Small intestine (tissue), 7 donors: ENCODE data around the gene ROR1. TPM values are rescaled to one million over a fixed set of nuclear protein-coding genes. Genes with fewer than 3 reads are reported as not detected.

Experiments
- DNase-seq, 2 donors: peaks; one replicate each; pipeline versions ENCODE4 v3.0.0 to v3.0.0-alpha.2; 2013
- FAIRE-seq: peaks from 2 replicates; lab custom pipeline; 2012; peaks lifted over from hg19 to GRCh38; lab: Jason Lieb, UNC
- H3K27ac ChIP-seq, 3 donors: one replicate each; pipeline ENCODE4 v1.5.1; 2013; ENCODE audit warnings: low read length in 2 of 3, mild to moderate bottlenecking in 2 of 3, control low read depth in 1 of 3, inconsistent platforms in 1 of 3, low read depth in 1 of 3, moderate library complexity in 1 of 3
- H3K27me3 ChIP-seq, 3 donors: one replicate each; pipeline ENCODE4 v1.6.1; 2013; ENCODE audit warnings: low read length in 3 of 3, inconsistent platforms in 1 of 3; ENCODE audit not compliant: control insufficient read depth in 3 of 3, insufficient read depth in 3 of 3
- H3K36me3 ChIP-seq, 3 donors: one replicate each; pipeline ENCODE4 v1.6.1; 2013; ENCODE audit warnings: low read length in 3 of 3, inconsistent platforms in 1 of 3, low read depth in 1 of 3, mild to moderate bottlenecking in 1 of 3, moderate library complexity in 1 of 3; ENCODE audit not compliant: control insufficient read depth in 3 of 3, insufficient read depth in 2 of 3
- H3K4me1 ChIP-seq, 3 donors: one replicate each; pipeline ENCODE4 v1.6.1; 2013; ENCODE audit warnings: low read length in 2 of 3, inconsistent platforms in 1 of 3, low read depth in 1 of 3, mild to moderate bottlenecking in 1 of 3, moderate library complexity in 1 of 3; ENCODE audit not compliant: control insufficient read depth in 3 of 3, insufficient read depth in 2 of 3
- H3K4me3 ChIP-seq, 3 donors: one replicate each; pipeline ENCODE4 v1.5.1; 2013; ENCODE audit warnings: low read length in 3 of 3, control low read depth in 1 of 3, inconsistent platforms in 1 of 3, low read depth in 1 of 3, mild to moderate bottlenecking in 1 of 3, moderate library complexity in 1 of 3
- H3K9me3 ChIP-seq, 2 donors: one replicate each; pipeline ENCODE4 v1.6.1; 2013; ENCODE audit warnings: low read depth in 1 of 2, low read length in 1 of 2; ENCODE audit not compliant: control insufficient read depth in 2 of 2, insufficient read depth in 1 of 2
- WGBS, 3 donors: extraction: QIAGEN DNeasy Blood & Tissue Kit; methylation state at CpG; one replicate each; pipeline ENCODE4 v1.1.7; 2013; 5-methylcytosine and 5-hydroxymethylcytosine counted together
- polyA plus RNA-seq, 4 donors: library from polyadenylated mRNA; stranded (reverse) in 3 of 4; unstranded in 1 of 4; fragments of 200-250 nt in 3 of 4; fragments of 120-200 nt in 1 of 4; gene quantifications; one replicate each; pipeline versions ENCODE4 v1.2.1 to v1.2.3, GENCODE V29; 2013
- donor health status: healthy with polysubstance abuse.
- donor health status: control.
- donor health status: control.
- donor health status: Bipolar disorder and iron deficiency.
- donor health status: healthy.

The ROR1 gene
- polyA plus RNA-seq, 4 donors = 0.22 to 3.6 (median 3.2) TPM; not detected in 1

DNA sequence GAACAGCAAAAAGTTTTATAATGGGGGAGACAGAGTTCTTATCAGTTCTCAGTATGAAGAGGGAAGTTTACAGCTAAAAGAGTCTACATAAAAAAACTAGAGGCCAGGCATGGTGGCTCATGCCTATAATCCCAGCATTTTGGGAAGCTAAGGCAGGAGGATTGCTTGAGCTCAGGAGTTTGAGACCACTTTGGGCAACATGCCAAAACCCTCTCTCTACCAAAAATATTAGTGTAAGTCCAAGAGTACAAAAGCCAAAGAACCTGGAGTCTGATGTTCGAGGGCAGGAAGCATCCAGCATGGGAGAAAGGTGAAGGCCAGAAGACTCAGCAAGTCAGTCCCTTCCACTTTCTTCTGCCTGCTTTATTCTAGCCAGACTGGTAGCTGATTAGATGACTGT lies 35.0 kb upstream of the ROR1 start:
- H3K4me1 ChIP-seq = no peaks in the 10 kb centered on the region
- H3K4me3 ChIP-seq = no peak overlapping the region
- no peaks in the 10 kb centered on the region for H3K36me3 ChIP-seq
- FAIRE-seq (no peak), DNase-seq (no peak)
- H3K27me3 ChIP-seq = no peaks in the 10 kb centered on the region
- peaks cover 0 to 4% of the 10 kb centered on the region in 2 donors for H3K9me3 ChIP-seq
- no peak overlapping the region for H3K27ac ChIP-seq
- WGBS, 3 donors = 69 to 89% (median 79%) methylated on average over 1 of the region's 1 CpG

GRCh38 chr1:63739452-63739851 lies 34.4 kb upstream of the ROR1 start:
- FAIRE-seq = no peak
- Histone ChIP-seq H3K36me3 (no peaks in the 10 kb centered on the region), H3K27ac (no peak overlapping the region), H3K4me3 (no peak overlapping the region), H3K4me1 (no peaks in the 10 kb centered on the region), H3K9me3 (peaks cover 0 to 4% of the 10 kb centered on the region in 2 donors), H3K27me3 (no peaks in the 10 kb centered on the region)
- WGBS, 3 donors = 66 to 80% (median 67%) methylated on average over 2 of the region's 2 CpGs
- DNase-seq = no peak

GRCh38 chr1:63740432-63740831 lies 33.4 kb upstream of the ROR1 start:
- no peak overlapping the region for H3K27ac ChIP-seq
- no peaks in the 10 kb centered on the region for H3K4me1 ChIP-seq
- H3K9me3 ChIP-seq = peaks cover 0 to 4% of the 10 kb centered on the region in 2 donors
- no peak overlapping the region for H3K4me3 ChIP-seq
- H3K27me3 ChIP-seq = peaks cover 0 to 2% (median 0%) of the 10 kb centered on the region in 3 donors
- 66 to 85% (median 72%) methylated on average over 2 of the region's 2 CpGs for WGBS, 3 donors
- FAIRE-seq (no peak), DNase-seq (no peak)
- no peaks in the 10 kb centered on the region for H3K36me3 ChIP-seq

- Histone ChIP-seq H3K27me3 (peaks cover 0 to 2% (median 0%) of the 10 kb centered on the region in 3 donors), H3K4me1 (no peaks in the 10 kb centered on the region), H3K36me3 (no peaks in the 10 kb centered on the region), H3K9me3 (no peaks in the 10 kb centered on the region), H3K27ac (no peak overlapping the region), H3K4me3 (no peak overlapping the region)
- no peak for FAIRE-seq
- no peak for DNase-seq
Observed at GRCh38 chr1:63742526-63742925, 31.3 kb upstream of the ROR1 start.

GRCh38 chr1:63743781-63744180 lies 30.0 kb upstream of the ROR1 start:
- no peak for FAIRE-seq

GRCh38 chr1:63746129-63746864 lies 27.5 kb upstream of the ROR1 start:
- DNase-seq (no peak), FAIRE-seq (no peak)
- Histone ChIP-seq H3K4me1 (no peaks in the 10 kb centered on the region), H3K4me3 (no peak overlapping the region), H3K27ac (no peak overlapping the region), H3K27me3 (peaks cover 0 to 3% (median 2%) of the 10 kb centered on the region in 3 donors), H3K36me3 (no peaks in the 10 kb centered on the region), H3K9me3 (no peaks in the 10 kb centered on the region)
- WGBS, 3 donors = 73 to 84% (median 82%) methylated on average over 12 of the region's 12 CpGs

More at GRCh38 chr1:63743781-63744180, 30.0 kb upstream of the ROR1 start:
- Histone ChIP-seq H3K4me3 (no peak overlapping the region), H3K27ac (no peak overlapping the region), H3K36me3 (no peaks in the 10 kb centered on the region), H3K27me3 (peaks cover 0 to 2% (median 0%) of the 10 kb centered on the region in 3 donors), H3K9me3 (no peaks in the 10 kb centered on the region), H3K4me1 (no peaks in the 10 kb centered on the region)
- no peak for DNase-seq

DNA sequence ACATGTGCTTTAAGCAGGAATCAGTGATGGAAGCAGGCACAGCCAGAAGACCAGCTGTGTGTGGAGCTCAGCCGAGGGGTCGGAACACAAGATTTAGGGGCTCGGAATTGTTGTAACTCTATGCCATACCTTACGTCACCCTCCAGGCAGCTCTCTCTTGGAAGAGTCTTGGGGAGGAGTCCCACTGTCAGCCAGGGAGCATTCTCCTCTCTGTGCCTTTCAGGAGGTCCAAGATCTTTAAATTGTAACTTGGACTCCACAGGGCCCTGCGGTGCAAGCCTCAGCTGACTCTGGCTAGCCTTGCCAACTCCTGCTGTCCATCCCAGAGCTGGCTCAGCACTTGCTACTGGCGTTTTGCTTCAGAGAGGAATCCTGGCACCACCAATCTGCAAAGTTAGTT lies 26.4 kb upstream of the ROR1 start:
- DNase-seq (no peak), FAIRE-seq (no peak)
- Histone ChIP-seq H3K4me3 (no peak overlapping the region), H3K9me3 (no peaks in the 10 kb centered on the region), H3K36me3 (no peaks in the 10 kb centered on the region), H3K4me1 (no peaks in the 10 kb centered on the region), H3K27me3 (peaks cover 0 to 3% (median 2%) of the 10 kb centered on the region in 3 donors), H3K27ac (no peak overlapping the region)
- WGBS, 3 donors = 74 to 88% (median 87%) methylated on average over 6 of the region's 6 CpGs

DNA sequence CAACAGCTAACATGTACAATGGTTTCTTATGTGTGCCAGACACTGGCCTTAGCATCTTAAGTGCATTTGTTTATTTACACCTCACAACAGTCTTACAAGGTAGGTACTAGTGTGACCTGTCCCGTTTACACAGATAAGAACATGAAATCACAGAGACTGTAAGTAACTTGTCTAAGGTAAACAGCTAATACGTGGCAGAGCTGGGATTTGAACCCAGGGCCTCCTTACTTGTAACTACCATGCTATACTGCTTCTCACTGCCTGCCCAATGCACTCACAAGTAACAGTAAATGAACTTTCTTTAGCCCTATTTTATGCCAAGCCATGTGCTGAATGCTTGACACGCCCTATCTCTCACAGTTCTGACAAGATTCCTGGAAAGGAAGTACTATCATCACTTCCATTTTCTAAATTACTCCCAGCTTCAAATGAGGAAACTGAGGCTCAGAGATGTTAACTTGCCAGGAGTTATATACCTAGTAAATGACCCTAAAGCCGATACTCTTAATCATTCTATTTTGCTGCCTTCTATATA lies 25.7 kb upstream of the ROR1 start:
- DNase-seq = no peak
- 53 to 72% (median 58%) methylated on average over 4 of the region's 4 CpGs for WGBS, 3 donors
- no peaks in the 10 kb centered on the region for H3K36me3 ChIP-seq

More for the DNA sequence above, 25.7 kb upstream of the ROR1 start:
- Histone ChIP-seq H3K4me1 (no peaks in the 10 kb centered on the region), H3K4me3 (no peak overlapping the region), H3K9me3 (no peaks in the 10 kb centered on the region), H3K27me3 (peaks cover 0 to 3% (median 2%) of the 10 kb centered on the region in 3 donors), H3K27ac (no peak overlapping the region)
- FAIRE-seq = no peak
